ENCODE results near the gene PRR5L.

The PRR5L gene

DNA sequence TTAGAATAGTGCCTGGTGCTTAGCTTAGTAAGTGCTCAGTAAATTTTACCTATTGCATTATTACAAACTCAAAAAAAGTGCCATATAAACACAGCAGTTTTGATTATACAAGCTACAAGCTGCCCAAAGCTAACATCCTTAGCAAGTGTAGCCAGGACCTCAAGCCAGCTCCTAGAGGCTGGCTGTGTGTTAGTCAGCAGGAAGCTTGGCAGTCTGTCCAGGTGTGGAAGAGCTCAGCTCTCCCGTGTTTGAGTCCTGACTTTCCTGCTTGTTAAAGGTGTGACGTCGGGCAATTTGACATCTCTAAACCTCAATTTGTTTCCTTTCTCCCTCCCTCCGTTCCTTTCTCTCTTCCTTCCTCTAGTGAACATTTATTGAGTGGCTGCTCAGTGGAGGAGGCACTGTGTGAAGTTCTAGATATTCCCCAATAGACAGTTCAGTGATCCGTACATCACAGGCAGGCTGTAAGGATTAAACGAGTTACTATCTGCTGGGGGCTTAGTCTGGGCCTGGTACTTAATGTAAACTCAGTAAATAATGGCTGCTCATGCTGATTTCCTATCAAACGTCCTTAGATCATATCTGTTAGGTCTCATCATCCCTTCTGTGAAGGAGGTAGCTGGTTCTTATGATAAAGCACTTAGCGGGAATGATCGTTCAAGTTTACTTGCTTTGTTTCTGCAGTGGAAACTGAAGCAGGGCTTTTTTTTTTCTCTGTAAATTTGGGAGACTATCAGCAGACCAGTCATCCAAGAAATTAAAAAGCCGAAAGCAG lies 68.7 kb downstream of the PRR5L start:
- peak in 1 of 2 donors; percentile 14 for DNase-seq (ENCODE audit: low read depth in 2 of 2)

DNA sequence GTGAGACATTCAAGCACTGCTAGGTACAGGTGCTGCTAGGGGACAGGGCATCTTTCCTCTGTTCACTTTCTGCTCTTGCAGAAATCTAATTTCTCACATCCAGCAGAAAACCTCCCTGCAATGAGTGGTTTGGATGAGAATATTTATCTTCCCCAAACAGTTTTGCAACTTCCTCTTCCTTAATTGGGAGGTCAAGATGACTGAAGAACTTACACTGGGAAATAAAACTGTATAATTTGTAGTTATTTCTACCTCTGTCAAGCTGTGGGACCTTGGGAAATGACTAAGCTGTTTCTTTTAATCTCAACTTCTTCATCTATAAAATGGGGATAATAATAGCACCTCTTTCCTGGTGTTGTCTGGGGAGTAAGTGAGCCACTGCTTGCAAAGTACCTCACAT lies 69.8 kb downstream of the PRR5L start:
- no peak overlapping the region for H3K4me3 ChIP-seq (replicated peaks in 1 of 2; ENCODE audit: low read depth in 2 of 2, low read length in 2 of 2)
- TF ChIP-seq, protein P1, sequence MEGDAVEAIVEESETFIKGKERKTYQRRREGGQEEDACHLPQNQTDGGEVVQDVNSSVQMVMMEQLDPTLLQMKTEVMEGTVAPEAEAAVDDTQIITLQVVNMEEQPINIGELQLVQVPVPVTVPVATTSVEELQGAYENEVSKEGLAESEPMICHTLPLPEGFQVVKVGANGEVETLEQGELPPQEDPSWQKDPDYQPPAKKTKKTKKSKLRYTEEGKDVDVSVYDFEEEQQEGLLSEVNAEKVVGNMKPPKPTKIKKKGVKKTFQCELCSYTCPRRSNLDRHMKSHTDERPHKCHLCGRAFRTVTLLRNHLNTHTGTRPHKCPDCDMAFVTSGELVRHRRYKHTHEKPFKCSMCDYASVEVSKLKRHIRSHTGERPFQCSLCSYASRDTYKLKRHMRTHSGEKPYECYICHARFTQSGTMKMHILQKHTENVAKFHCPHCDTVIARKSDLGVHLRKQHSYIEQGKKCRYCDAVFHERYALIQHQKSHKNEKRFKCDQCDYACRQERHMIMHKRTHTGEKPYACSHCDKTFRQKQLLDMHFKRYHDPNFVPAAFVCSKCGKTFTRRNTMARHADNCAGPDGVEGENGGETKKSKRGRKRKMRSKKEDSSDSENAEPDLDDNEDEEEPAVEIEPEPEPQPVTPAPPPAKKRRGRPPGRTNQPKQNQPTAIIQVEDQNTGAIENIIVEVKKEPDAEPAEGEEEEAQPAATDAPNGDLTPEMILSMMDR (IDR thresholded peaks at IDR 0.05; ENCODE audit: low read depth, low read length), result no peak
- peak; percentile 21 to 68 for DNase-seq (ENCODE audit: low read depth in 2 of 2)

More for the DNA sequence above, 68.7 kb downstream of the PRR5L start:
- H3K4me3 ChIP-seq (replicated peaks in 1 of 2; ENCODE audit: low read depth in 2 of 2, low read length in 2 of 2), result no peak overlapping the region
- TF ChIP-seq, protein P1 (IDR thresholded peaks at IDR 0.05; ENCODE audit: low read depth, low read length), result no peak

DNA sequence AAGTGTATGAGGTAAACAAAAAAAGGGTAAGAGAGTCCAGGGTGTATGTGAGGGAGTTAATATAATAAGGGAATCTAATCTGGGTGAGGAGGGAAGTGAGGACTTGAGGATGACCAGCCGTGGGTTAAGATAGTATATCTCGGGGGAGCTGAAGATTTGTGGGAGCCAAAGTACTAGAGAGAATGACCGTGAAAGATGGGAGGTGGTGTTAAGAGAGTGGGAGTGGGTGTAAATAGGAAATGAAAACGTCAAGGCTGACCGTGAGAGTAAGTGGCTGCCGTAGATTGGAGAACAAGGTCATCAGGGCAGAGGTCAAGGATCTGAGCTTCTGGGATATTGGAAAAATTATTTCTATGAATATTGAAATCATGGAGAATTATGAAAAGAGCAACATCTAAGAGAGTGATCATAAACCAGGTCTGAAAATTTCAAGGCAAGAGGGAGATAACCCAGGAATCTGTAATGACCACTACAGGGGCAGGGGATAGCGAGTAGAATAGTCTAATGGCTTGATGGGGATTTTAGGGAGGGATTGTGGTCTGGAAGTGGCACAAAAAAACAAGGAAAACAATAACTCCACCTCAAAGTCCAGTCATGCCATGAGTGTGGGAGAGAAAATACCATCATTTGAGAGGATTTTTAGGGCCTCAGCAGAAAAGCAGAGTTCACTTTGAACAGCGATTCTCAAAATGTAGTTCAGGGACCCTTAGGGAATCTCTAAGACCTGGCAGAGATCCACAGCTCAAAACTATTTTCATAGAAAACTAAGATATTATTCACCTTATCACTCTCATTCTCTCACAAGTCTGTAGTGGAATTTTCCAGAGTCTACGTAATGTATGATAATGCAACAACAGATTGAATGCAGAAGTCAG lies 72.0 kb downstream of the PRR5L start:
- TF ChIP-seq, protein P1 (IDR thresholded peaks at IDR 0.05; ENCODE audit: low read depth, low read length), result no peak
- peak; percentile 21 to 68 for DNase-seq (ENCODE audit: low read depth in 2 of 2)

DNA sequence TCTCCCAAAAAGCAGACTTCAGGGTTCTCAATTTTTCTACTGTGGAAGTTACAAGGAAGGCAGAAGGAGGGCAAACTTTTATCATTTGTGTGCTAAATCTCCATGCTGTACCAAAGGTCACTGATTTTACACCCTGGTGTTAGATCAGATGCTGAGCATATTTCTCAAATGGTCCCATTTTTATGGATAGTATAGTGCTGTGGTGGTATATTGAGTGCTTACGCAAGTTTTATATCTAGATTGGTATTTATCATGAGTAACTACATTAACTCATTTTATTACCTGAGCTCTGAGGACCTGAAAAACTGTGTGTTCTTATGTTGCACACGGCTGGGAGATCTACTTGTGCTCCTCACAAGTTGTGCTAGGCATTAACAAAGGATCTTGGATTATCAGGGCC lies 75.1 kb downstream of the PRR5L start:
- no peak for DNase-seq (ENCODE audit: low read depth in 2 of 2)
- TF ChIP-seq, protein P1 (IDR thresholded peaks at IDR 0.05; ENCODE audit: low read depth, low read length), result no peak
- H3K4me3 ChIP-seq (replicated peaks in 1 of 2; ENCODE audit: low read depth in 2 of 2, low read length in 2 of 2), result no peak overlapping the region

More for the DNA sequence above, 72.0 kb downstream of the PRR5L start:
- H3K4me3 ChIP-seq (replicated peaks in 1 of 2; ENCODE audit: low read depth in 2 of 2, low read length in 2 of 2), result no peak overlapping the region

DNA sequence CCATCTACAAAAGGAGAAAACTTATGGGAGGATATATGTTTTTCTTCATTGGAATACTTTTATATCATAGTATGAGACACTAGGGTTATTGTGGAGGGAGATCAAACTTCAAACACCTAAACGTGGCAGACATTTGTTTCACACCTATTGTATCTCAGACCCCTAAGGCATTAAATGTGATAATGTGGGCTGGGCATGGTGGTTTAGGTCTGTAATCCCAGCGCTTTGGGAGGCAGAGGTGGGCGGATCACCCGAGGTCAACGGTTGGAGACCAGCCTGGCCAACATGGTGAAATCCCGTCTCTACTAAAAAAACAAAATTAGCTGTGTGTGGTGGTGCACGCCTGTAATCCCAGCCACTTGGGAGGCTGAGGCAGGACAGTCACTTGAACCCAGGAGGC lies 75.5 kb downstream of the PRR5L start:
- TF ChIP-seq, protein P1 (IDR thresholded peaks at IDR 0.05; ENCODE audit: low read depth, low read length), result no peak
- no peak for DNase-seq (ENCODE audit: low read depth in 2 of 2)
- H3K4me3 ChIP-seq (replicated peaks in 1 of 2; ENCODE audit: low read depth in 2 of 2, low read length in 2 of 2), result no peak overlapping the region

DNA sequence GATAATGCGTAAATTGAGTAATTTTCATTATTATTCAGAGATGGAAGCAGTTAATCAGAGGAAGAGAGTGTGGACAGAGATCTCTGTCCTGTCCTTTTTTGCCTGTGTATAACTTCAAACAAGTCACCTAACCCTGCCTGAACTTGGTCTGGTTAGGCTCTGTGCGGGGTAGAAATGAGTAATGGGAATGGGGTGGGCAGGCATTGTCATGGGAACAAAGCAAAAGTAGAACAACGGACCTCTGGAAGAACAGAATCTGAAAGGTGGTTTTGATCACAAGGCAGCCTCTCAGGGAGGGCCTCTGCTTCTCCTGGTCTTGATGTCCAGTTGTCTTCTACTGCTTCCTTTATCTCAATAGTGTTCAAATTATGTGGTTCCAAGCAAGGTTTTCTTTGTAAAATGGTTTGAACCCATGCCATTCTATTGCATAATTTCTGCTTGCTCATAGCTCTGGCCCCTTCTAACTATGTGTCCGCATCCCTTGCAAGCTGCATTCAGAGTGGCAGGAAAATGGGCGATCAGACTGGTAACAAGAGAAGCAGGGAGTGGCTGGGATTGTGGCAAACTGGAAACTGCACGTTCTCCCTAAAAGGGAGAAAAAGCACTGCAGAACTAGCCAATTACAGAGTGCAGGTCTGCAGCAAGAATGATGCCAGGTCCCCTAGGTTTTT lies 76.1 kb downstream of the PRR5L start:
- peak; percentile 94 to 95 for DNase-seq (ENCODE audit: low read depth in 2 of 2)
- TF ChIP-seq, protein P1 (IDR thresholded peaks at IDR 0.05; ENCODE audit: low read depth, low read length), result no peak
- no peak overlapping the region for H3K4me3 ChIP-seq (replicated peaks in 1 of 2; ENCODE audit: low read depth in 2 of 2, low read length in 2 of 2)

All from cardiac fibroblast (primary cell).